ENCODE results near the gene JAKMIP1.

DNA sequence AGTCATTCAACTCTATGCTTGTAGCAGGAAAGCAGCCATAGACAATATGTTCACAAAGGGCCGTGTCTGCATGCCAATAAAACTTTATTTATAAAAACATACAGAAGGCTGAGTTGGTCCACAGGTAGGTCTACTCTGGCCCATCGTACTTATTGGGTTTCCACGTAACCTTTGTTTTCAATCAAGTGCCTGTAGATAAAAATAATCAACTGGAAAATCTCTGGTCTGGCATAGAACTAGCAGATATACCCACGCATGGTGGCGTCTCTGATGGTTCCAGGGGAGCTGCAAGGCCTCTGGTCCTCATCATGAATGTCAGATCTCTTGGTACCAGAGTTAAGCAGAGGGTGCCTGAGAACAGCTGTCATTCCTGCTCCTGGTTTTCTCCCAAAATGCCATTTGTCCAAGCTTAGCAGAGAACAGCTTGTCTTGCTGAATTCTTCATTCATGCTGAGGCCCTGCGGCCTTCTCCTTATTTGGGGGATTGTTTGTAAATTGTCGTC is 31.4 kb upstream of the JAKMIP1 start:
- no peak for TF ChIP-seq NFYB (CRISPR knock-in tag; IDR thresholded peaks at IDR 0.05)
- TF ChIP-seq, protein P1, sequence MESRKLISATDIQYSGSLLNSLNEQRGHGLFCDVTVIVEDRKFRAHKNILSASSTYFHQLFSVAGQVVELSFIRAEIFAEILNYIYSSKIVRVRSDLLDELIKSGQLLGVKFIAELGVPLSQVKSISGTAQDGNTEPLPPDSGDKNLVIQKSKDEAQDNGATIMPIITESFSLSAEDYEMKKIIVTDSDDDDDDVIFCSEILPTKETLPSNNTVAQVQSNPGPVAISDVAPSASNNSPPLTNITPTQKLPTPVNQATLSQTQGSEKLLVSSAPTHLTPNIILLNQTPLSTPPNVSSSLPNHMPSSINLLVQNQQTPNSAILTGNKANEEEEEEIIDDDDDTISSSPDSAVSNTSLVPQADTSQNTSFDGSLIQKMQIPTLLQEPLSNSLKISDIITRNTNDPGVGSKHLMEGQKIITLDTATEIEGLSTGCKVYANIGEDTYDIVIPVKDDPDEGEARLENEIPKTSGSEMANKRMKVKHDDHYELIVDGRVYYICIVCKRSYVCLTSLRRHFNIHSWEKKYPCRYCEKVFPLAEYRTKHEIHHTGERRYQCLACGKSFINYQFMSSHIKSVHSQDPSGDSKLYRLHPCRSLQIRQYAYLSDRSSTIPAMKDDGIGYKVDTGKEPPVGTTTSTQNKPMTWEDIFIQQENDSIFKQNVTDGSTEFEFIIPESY (CRISPR knock-in tag; IDR thresholded peaks at IDR 0.05), result no peak
- TF ChIP-seq CC2D1A (CRISPR knock-in tag; IDR thresholded peaks at IDR 0.05), result no peak
- no peak for TF ChIP-seq NFIC (IDR thresholded peaks at IDR 0.05; ENCODE audit: low read length)
- no peak for TF ChIP-seq EP300 (IDR thresholded peaks at IDR 0.05; ENCODE audit: low read depth in 2 of 2, low read length in 2 of 2)
- TF ChIP-seq EP300 (CRISPR knock-in tag; IDR thresholded peaks at IDR 0.05; ENCODE audit: borderline replicate concordance), result no peak
- no peak for TF ChIP-seq ZMYM2 (CRISPR knock-in tag; IDR thresholded peaks at IDR 0.05)
- no peak for TF ChIP-seq EZH2 (conservative IDR thresholded peaks at IDR 0.05; ENCODE audit: low read depth, low read length)
- no peak for TF ChIP-seq MAZ (IDR thresholded peaks at IDR 0.05; ENCODE audit: borderline replicate concordance, low read depth, low read length)
- no peak for TF ChIP-seq MAZ (CRISPR knock-in tag; IDR thresholded peaks at IDR 0.05; ENCODE audit: low read depth)
- TF ChIP-seq, protein P2, sequence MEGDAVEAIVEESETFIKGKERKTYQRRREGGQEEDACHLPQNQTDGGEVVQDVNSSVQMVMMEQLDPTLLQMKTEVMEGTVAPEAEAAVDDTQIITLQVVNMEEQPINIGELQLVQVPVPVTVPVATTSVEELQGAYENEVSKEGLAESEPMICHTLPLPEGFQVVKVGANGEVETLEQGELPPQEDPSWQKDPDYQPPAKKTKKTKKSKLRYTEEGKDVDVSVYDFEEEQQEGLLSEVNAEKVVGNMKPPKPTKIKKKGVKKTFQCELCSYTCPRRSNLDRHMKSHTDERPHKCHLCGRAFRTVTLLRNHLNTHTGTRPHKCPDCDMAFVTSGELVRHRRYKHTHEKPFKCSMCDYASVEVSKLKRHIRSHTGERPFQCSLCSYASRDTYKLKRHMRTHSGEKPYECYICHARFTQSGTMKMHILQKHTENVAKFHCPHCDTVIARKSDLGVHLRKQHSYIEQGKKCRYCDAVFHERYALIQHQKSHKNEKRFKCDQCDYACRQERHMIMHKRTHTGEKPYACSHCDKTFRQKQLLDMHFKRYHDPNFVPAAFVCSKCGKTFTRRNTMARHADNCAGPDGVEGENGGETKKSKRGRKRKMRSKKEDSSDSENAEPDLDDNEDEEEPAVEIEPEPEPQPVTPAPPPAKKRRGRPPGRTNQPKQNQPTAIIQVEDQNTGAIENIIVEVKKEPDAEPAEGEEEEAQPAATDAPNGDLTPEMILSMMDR (CRISPR knock-in tag; IDR thresholded peaks at IDR 0.05), result no peak
